GM23248 (cell line): ENCODE data around the gene SAPCD2. TPM values are rescaled to one million over a fixed set of nuclear protein-coding genes. Genes with fewer than 3 reads are reported as not detected.

Source experiments
- DNase-seq: peaks from one replicate; pipeline ENCODE4 v3.0.0-alpha.2; 2015
- H2AFZ ChIP-seq: fragments of 200-600 bp; sonication (generic); 2 replicates; pipeline ENCODE4 v1.6.1; 2016; ENCODE audit warnings: antibody characterized with exemption
- H3F3A ChIP-seq: fragments of 200-600 bp; sonication (generic); 2 replicates; pipeline ENCODE4 v1.6.1; 2016; ENCODE audit warnings: mild to moderate bottlenecking, antibody characterized with exemption, mixed run types; ENCODE audit not compliant: insufficient read depth
- H3K27ac ChIP-seq: fragments of 200-600 bp; sonication (generic); 2 replicates; pipeline ENCODE4 v1.5.1; 2016; ENCODE audit warnings: mild to moderate bottlenecking
- H3K27me3 ChIP-seq: fragments of 200-600 bp; sonication (generic); replicated peaks from 2 replicates; pipeline ENCODE4 v1.6.1; 2016; ENCODE audit warnings: mild to moderate bottlenecking; ENCODE audit not compliant: insufficient read depth
- H3K36me3 ChIP-seq: fragments of 200-600 bp; sonication (generic); 2 replicates; pipeline ENCODE4 v1.6.1; 2016; ENCODE audit warnings: low read depth, mild to moderate bottlenecking
- H3K4me1 ChIP-seq: fragments of 200-600 bp; sonication (generic); 2 replicates; pipeline ENCODE4 v1.6.1; 2016; ENCODE audit warnings: mild to moderate bottlenecking; ENCODE audit not compliant: insufficient read depth
- H3K4me2 ChIP-seq: fragments of 200-600 bp; sonication (generic); one replicate; pipeline ENCODE4 v1.6.1; 2016; ENCODE audit warnings: mild to moderate bottlenecking; ENCODE audit not compliant: unreplicated experiment
- H3K4me3 ChIP-seq: fragments of 200-600 bp; sonication (generic); 2 replicates; pipeline ENCODE4 v1.5.1; 2016; ENCODE audit warnings: mild to moderate bottlenecking
- H3K79me2 ChIP-seq: fragments of 200-600 bp; sonication (generic); 2 replicates; pipeline ENCODE4 v1.6.1; 2016; ENCODE audit warnings: mild to moderate bottlenecking; ENCODE audit not compliant: insufficient read depth
- H3K9ac ChIP-seq: fragments of 200-600 bp; sonication (generic); 2 replicates; pipeline ENCODE4 v1.6.1; 2016; ENCODE audit warnings: mild to moderate bottlenecking
- H3K9me2 ChIP-seq: fragments of 200-600 bp; sonication (generic); 2 replicates; pipeline ENCODE4 v1.6.1; 2016; ENCODE audit warnings: mixed run types, mild to moderate bottlenecking, moderate library complexity; ENCODE audit not compliant: insufficient read depth
- H3K9me3 ChIP-seq: fragments of 200-600 bp; sonication (generic); one replicate; pipeline ENCODE4 v1.6.1; 2017; ENCODE audit warnings: low read depth
- H4K20me1 ChIP-seq: fragments of 200-600 bp; sonication (generic); 2 replicates; pipeline ENCODE4 v1.6.0; 2016; ENCODE audit not compliant: insufficient read depth
- EZH2 ChIP-seq: fragments of 200-600 bp; sonication (generic); IDR thresholded peaks from 2 replicates; pipeline ENCODE4 v1.6.1; 2018; ENCODE audit warnings: antibody characterized with exemption, mild to moderate bottlenecking; ENCODE audit not compliant: insufficient read depth, poor library complexity, severe bottlenecking
- EZH2phosphoT487 ChIP-seq: fragments of 200-600 bp; sonication (generic); IDR thresholded peaks from 2 replicates; pipeline ENCODE4 v1.6.1; 2018; ENCODE audit warnings: antibody characterized with exemption, moderate library complexity, mild to moderate bottlenecking, low read depth; ENCODE audit not compliant: insufficient read depth
- WGBS, 2 experiments: methylation state at CpG; one replicate each; pipeline ENCODE4 v1.1.6; 2015 to 2017; ENCODE audit warnings: low lambda C conversion rate in 2 of 2, low coverage in 1 of 2; ENCODE audit errors: missing lambda C conversion rate in 2 of 2; 5-methylcytosine and 5-hydroxymethylcytosine counted together
- in situ Hi-C: fragments of 300-500 bp; cut with MboI; formaldehyde crosslinking; loops from 2 replicates; pipeline ENCODE4 v1.15.0; 2020
- polyA plus RNA-seq: library from polyadenylated mRNA; unstranded; fragments of >200 nt; fragmentation: Nextera tagmentation; extraction: Ambion mirVana; gene quantifications from 2 replicates; pipeline ENCODE4 v1.2.1, GENCODE V29; 2016
- total RNA-seq: library from RNA; depleted of rRNA; stranded (reverse); fragments of >200 nt; shearing (Covaris generic); gene quantifications from 2 replicates; pipeline ENCODE4 v1.2.3, GENCODE V29; 2014

Gene SAPCD2
- total and polyA plus RNA-seq, 2 experiments from 2014 or later: 0.88 to 5.4 TPM

DNA sequence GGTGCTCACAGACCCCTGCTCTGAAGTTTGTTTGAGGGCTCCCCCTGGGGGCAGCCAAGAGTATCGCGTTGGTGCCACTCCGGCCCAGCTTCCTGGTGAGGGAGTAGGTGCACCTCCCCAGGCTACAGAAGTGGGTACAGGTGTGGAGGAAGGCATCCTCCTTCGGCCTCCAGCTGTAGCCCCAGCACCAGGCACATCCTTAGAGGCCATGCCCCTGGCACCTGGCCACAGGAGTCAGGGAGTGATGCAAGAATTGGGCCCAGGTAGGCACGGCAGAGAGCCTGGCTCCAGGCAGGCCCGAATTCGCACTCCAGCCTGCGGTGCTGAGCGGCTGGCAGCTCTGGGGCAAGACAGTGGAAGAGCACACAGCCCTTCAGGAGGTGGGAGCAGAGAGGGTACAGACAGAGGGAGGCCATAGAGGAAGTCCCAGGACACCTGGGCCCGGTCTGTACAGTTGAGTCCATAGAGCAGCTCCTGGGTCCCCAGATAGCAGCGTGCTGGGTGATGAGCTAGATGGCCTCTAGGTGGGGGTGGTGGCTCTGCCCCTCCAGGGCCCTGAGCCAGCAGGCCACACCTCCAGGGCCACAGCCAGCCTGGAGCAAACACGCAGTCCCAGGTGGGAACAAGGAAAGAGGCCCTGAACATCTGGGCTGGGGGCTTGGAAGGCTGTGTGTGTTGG, 2.4 kb downstream of the SAPCD2 start:
- H3K4me1 ChIP-seq: no peaks in the 10 kb centered on the region
- DNase-seq: peak; percentile 82
- 51 to 52% methylated on average over 12 of the region's 12 CpGs for WGBS, 2 experiments

DNA sequence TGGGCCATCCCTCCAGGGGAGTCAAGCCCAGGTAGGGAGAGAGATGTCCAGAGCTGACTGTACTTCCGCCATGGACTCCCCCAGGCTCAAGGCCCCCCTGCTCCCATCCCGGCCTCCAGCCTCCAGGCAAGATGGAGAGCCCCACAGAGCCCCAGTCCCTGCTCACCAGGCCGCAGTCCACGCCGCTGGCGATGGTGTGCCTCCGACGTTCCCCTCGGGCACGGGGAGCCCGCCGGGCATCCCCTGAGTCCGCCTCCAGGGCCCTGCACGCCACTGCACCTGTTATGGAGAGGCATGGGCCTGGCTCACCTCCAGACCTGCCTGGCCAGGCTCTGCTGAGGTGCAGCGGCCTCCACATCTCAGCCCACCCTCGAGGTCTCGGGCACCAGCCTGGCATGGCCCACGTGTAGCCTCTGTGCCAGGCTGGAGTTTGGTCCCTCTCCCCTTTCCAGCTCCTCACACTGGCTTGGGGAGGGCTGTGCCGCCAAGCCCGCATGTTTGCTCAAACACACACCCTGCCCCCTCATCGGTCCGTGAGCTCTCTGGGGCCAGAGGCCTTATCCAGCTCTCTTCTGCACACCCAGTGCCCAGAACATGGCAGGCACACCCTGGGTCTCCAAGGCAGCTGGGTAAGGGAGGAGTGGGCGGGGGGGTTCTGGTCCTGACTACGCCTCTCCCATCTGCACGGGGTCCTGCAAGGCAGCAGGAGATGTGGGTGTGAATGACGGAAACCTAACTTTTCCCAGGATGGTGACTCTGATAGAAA, 4.1 kb downstream of the SAPCD2 start:
- Histone ChIP-seq H3K27ac (no peak overlapping the region), H3K27me3 (no peaks in the 10 kb centered on the region), H3K9me2 (no peaks in the 10 kb centered on the region), H3K79me2 (no peaks in the 10 kb centered on the region), H3K9ac (no peak overlapping the region), H3K4me1 (no peaks in the 10 kb centered on the region), H3F3A (no peaks in the 10 kb centered on the region), H3K4me2 (no peak overlapping the region), H2AFZ (no peak overlapping the region), H4K20me1 (no peaks in the 10 kb centered on the region), H3K36me3 (no peaks in the 10 kb centered on the region), H3K4me3 (no peak overlapping the region), H3K9me3 (no peaks in the 10 kb centered on the region)
- DNase-seq: no peak
- TF ChIP-seq EZH2phosphoT487 (no peak), EZH2 (no peak)
- in situ Hi-C loops: no loop called here
- 86 to 88% methylated on average over 18 to 26 of the region's 26 CpGs for WGBS, 2 experiments

More for the DNA sequence above, 2.4 kb downstream of the SAPCD2 start:
- Histone ChIP-seq H3K27me3 (no peaks in the 10 kb centered on the region), H3K9me2 (no peaks in the 10 kb centered on the region), H3K9me3 (no peaks in the 10 kb centered on the region), H4K20me1 (no peaks in the 10 kb centered on the region), H3F3A (no peaks in the 10 kb centered on the region), H3K9ac (no peak overlapping the region), H3K4me3 (no peak overlapping the region), H3K27ac (no peak overlapping the region), H3K79me2 (no peaks in the 10 kb centered on the region), H3K36me3 (no peaks in the 10 kb centered on the region), H3K4me2 (no peak overlapping the region), H2AFZ (no peak overlapping the region)
- in situ Hi-C loops: no loop called here
- TF ChIP-seq EZH2 (no peak), EZH2phosphoT487 (no peak)

DNA sequence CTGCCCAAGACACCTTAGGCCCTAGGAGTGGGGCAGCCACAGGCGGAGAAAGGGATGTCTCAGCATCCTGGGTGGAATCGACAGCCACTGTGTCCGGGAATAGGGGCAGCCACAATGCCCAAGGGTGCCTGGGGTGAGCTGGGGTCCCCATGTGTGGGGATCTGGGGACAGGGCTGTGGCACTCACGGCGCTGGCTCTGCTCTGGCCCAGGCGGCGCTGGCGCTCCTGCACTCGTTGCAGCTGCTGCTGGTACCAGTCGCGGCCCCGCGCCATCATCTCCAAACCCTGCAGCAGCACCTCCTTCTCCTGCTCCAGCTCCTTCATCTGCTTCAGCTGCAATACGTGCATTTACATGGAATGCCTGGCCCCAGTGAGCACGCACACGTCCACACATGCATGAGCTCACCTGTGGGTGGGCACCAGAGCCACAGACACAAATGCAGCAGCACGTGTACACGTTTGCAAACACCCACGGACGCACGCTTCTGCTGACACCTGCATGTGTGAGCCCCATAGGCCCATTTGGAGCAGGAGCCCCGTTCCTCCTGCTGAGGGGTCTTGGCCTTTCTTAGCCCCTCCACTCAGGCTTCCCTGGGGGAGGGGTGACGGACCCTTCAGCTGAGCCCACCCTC, 4.9 kb downstream of the SAPCD2 start:
- H3K9me3 ChIP-seq: no peaks in the 10 kb centered on the region
- H4K20me1 ChIP-seq: no peaks in the 10 kb centered on the region
- H3K27ac ChIP-seq: no peak overlapping the region
- H2AFZ ChIP-seq: no peak overlapping the region
- H3K36me3 ChIP-seq: no peaks in the 10 kb centered on the region
- DNase-seq: no peak
- WGBS, 2 experiments: 79 to 83% methylated on average over 23 of the region's 23 CpGs
- no peaks in the 10 kb centered on the region for H3K9me2 ChIP-seq
- in situ Hi-C loops: no loop called here
- no peak overlapping the region for H3K9ac ChIP-seq
- no peak for TF ChIP-seq EZH2
- TF ChIP-seq EZH2phosphoT487: no peak
- no peaks in the 10 kb centered on the region for H3K79me2 ChIP-seq
- H3K27me3 ChIP-seq: no peaks in the 10 kb centered on the region
- no peaks in the 10 kb centered on the region for H3K4me1 ChIP-seq
- no peak overlapping the region for H3K4me2 ChIP-seq
- H3K4me3 ChIP-seq: no peak overlapping the region
- no peaks in the 10 kb centered on the region for H3F3A ChIP-seq

DNA sequence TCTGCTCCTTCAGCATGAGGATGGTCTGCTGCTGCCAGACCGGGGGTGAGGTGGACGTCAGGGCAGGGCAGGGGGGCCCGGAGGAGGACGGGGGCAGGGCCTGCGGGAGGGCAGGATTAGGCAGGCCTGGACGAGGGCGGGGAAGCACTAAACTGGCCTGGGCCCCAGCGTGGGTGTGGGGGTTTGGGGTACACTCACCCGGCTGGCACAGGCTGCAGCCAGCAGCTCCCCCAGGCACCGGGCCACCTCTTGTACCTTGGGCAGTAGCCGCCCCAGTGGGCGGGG, 5.5 kb downstream of the SAPCD2 start:
- Histone ChIP-seq H3K9me3 (no peaks in the 10 kb centered on the region), H3K4me1 (no peaks in the 10 kb centered on the region), H3K79me2 (no peaks in the 10 kb centered on the region), H3K4me3 (no peak overlapping the region), H4K20me1 (no peaks in the 10 kb centered on the region), H3K27me3 (no peaks in the 10 kb centered on the region), H3K4me2 (no peak overlapping the region), H3F3A (no peaks in the 10 kb centered on the region), H3K9ac (no peak overlapping the region), H3K36me3 (no peaks in the 10 kb centered on the region), H3K27ac (no peak overlapping the region), H3K9me2 (no peaks in the 10 kb centered on the region), H2AFZ (no peak overlapping the region)
- in situ Hi-C loops: no loop called here
- no peak for DNase-seq
- no peak for TF ChIP-seq EZH2phosphoT487
- no peak for TF ChIP-seq EZH2
- 40 to 68% methylated on average over 1 to 12 of the region's 12 CpGs for WGBS, 2 experiments
